K562 (cell line): Measurements from ENCODE around the gene SUN5.

Experiments used
- POLR2A ChIP-seq: fragments of 450-650 bp; conservative IDR thresholded peaks from 2 replicates; pipeline ENCODE4 v1.6.1; 2016
- RAD51 ChIP-seq: fragments of 450-650 bp; IDR thresholded peaks from 2 replicates; pipeline ENCODE4 v1.7.1; 2016; ENCODE audit warnings: low read depth, mild to moderate bottlenecking, borderline replicate concordance
- RFX5 ChIP-seq: IDR thresholded peaks from 2 replicates; pipeline ENCODE4 v1.6.1; 2011; ENCODE audit warnings: low read depth, mild to moderate bottlenecking, improper control_type of control experiment, low read length
- ZFP36 ChIP-seq: fragments of 150-350 bp; IDR thresholded peaks from 2 replicates; pipeline ENCODE4 v1.6.1; 2018; ENCODE audit warnings: low read length, low read depth; ENCODE audit not compliant: partially characterized antibody
- TF ChIP-seq, protein P1 (sequence below): sonication (generic); formaldehyde crosslinking; IDR thresholded peaks from 2 replicates; pipeline ENCODE4 v1.8.0; 2022; ENCODE audit warnings: missing genetic modification reagents, mild to moderate bottlenecking, borderline replicate concordance
- TF ChIP-seq, protein P2 (sequence below): fragments of 450-650 bp; IDR thresholded peaks from 2 replicates; pipeline ENCODE4 v1.6.1; 2018; ENCODE audit not compliant: partially characterized antibody
- TF ChIP-seq, protein P3 (sequence below): fragments of 250-450 bp; sonication (Bioruptor Pico); IDR thresholded peaks from 2 replicates; pipeline ENCODE4 v1.8.0; 2022; ENCODE audit warnings: inconsistent platforms

DNA sequence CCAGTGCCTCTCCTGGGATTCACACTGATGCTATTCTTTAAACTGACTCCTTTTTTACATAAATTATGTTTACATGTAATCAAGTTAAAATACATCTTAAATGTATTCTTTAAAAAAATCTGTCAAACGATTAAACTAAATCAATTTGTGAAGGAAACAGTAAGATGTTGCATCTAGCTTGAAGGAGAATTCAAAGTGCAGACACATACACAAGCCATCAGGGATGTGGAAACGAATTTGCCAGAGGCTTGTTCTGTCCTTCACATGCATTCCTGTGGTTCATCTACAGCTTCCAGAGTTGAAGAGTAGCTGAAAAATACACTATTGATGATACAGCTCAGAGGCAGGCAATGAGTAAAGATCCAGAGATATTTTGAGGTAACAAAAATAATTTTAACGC lies 42.2 kb upstream of the SUN5 start:
- TF ChIP-seq RFX5 = no peak
- no peak for TF ChIP-seq POLR2A
- no peak for TF ChIP-seq RAD51
- TF ChIP-seq, protein P1, sequence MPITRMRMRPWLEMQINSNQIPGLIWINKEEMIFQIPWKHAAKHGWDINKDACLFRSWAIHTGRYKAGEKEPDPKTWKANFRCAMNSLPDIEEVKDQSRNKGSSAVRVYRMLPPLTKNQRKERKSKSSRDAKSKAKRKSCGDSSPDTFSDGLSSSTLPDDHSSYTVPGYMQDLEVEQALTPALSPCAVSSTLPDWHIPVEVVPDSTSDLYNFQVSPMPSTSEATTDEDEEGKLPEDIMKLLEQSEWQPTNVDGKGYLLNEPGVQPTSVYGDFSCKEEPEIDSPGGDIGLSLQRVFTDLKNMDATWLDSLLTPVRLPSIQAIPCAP = no peak
- no peak for TF ChIP-seq ZFP36
- TF ChIP-seq, protein P2, sequence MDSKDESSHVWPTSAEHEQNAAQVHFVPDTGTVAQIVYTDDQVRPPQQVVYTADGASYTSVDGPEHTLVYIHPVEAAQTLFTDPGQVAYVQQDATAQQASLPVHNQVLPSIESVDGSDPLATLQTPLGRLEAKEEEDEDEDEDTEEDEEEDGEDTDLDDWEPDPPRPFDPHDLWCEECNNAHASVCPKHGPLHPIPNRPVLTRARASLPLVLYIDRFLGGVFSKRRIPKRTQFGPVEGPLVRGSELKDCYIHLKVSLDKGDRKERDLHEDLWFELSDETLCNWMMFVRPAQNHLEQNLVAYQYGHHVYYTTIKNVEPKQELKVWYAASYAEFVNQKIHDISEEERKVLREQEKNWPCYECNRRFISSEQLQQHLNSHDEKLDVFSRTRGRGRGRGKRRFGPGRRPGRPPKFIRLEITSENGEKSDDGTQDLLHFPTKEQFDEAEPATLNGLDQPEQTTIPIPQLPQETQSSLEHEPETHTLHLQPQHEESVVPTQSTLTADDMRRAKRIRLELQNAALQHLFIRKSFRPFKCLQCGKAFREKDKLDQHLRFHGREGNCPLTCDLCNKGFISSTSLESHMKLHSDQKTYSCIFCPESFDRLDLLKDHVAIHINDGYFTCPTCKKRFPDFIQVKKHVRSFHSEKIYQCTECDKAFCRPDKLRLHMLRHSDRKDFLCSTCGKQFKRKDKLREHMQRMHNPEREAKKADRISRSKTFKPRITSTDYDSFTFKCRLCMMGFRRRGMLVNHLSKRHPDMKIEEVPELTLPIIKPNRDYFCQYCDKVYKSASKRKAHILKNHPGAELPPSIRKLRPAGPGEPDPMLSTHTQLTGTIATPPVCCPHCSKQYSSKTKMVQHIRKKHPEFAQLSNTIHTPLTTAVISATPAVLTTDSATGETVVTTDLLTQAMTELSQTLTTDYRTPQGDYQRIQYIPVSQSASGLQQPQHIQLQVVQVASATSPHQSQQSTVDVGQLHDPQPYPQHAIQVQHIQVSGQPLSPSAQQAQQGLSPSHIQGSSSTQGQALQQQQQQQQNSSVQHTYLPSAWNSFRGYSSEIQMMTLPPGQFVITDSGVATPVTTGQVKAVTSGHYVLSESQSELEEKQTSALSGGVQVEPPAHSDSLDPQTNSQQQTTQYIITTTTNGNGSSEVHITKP = no peak
- TF ChIP-seq, protein P3, sequence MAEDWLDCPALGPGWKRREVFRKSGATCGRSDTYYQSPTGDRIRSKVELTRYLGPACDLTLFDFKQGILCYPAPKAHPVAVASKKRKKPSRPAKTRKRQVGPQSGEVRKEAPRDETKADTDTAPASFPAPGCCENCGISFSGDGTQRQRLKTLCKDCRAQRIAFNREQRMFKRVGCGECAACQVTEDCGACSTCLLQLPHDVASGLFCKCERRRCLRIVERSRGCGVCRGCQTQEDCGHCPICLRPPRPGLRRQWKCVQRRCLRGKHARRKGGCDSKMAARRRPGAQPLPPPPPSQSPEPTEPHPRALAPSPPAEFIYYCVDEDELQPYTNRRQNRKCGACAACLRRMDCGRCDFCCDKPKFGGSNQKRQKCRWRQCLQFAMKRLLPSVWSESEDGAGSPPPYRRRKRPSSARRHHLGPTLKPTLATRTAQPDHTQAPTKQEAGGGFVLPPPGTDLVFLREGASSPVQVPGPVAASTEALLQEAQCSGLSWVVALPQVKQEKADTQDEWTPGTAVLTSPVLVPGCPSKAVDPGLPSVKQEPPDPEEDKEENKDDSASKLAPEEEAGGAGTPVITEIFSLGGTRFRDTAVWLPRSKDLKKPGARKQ = no peak
